Left cardiac atrium (tissue), 4 donors: ENCODE measurements around the gene PRDM16. TPM values are rescaled to one million over a fixed set of nuclear protein-coding genes. Genes with fewer than 3 reads are reported as not detected.

Source experiments
- ATAC-seq, 2 donors: fragments of 200-7000 bp; cut with Tn5 transposase; one replicate each; pipeline ENCODE4 v1.9.1; 2020; ENCODE audit warnings: mild to moderate bottlenecking in 2 of 2, moderate library complexity in 2 of 2
- DNase-seq: peaks from one replicate; pipeline ENCODE4 v3.0.0-alpha.2; 2020
- intact Hi-C, 2 donors: fragments of 100-400 bp; cut with DNase I; formaldehyde crosslinking; loops; one replicate each; pipeline versions ENCODE4 v1.14.1 to v1.15.1; 2022 to 2023
- total RNA-seq, 2 donors: library from RNA; stranded (reverse); fragmentation: NEBNext Ultra II Directional; extraction: Animal tissue kit (Norgen Biotek cat#: 25700); gene quantifications; one replicate each; pipeline ENCODE4 v1.2.1, GENCODE V29; 2021
- donor health status: DM: no; HTN: yes; CAD: no.
- donor health status: DM: no; HTN: yes; CAD: no; lungs with severe emphysema.
- donor health status: DM: yes; HTN: yes; CAD: no.
- donor health status: Dilated cardiomyopathy.

Gene PRDM16
- total RNA-seq, 2 donors from 2014 or later = 0.99 to 1.2 TPM

GRCh38 chr1:3125546-3126368, 56.8 kb downstream of the PRDM16 start:
- intact Hi-C loops = no loop called here
- DNase-seq = no peak
- no peak for ATAC-seq

GRCh38 chr1:3126756-3127678, 58.0 kb downstream of the PRDM16 start:
- DNase-seq (no peak), ATAC-seq (peak; percentile 7 to 69)
- intact Hi-C loops = no loop called here

- DNase-seq (no peak), ATAC-seq (peak in 1 of 2 donors; percentile 63)
- intact Hi-C loops = no loop called here
These were observed 58.7 kb downstream of the PRDM16 start for GRCh38 chr1:3127738-3128137.

GRCh38 chr1:3128431-3129132, 59.6 kb downstream of the PRDM16 start:
- peak; percentile 37 for DNase-seq
- intact Hi-C loops = no loop called here
- ATAC-seq = no peak

GRCh38 chr1:3129133-3129490, 60.1 kb downstream of the PRDM16 start:
- ATAC-seq = no peak
- DNase-seq = no peak
- intact Hi-C loops = no loop called here

- intact Hi-C loops = no loop called here
- ATAC-seq (no peak), DNase-seq (no peak)
These were observed 61.3 kb downstream of the PRDM16 start for GRCh38 chr1:3130268-3130667.

- intact Hi-C loops = no loop called here
- DNase-seq = no peak
- ATAC-seq = no peak
These were observed 63.7 kb downstream of the PRDM16 start for GRCh38 chr1:3132660-3133059.

- ATAC-seq = peak in 1 of 2 donors; percentile 27
- intact Hi-C loops = no loop called here
- no peak for DNase-seq
These were observed 64.7 kb downstream of the PRDM16 start for GRCh38 chr1:3133686-3134085.

GRCh38 chr1:3134381-3135072, 65.5 kb downstream of the PRDM16 start:
- DNase-seq (no peak), ATAC-seq (no peak)
- intact Hi-C loops = no loop called here

- ATAC-seq (no peak), DNase-seq (no peak)
- intact Hi-C loops = no loop called here
These were observed 66.2 kb downstream of the PRDM16 start for GRCh38 chr1:3135073-3135702.

GRCh38 chr1:3135744-3136455, 66.9 kb downstream of the PRDM16 start:
- intact Hi-C loops = no loop called here
- DNase-seq = no peak
- ATAC-seq = no peak

- DNase-seq (no peak), ATAC-seq (no peak)
- intact Hi-C loops = no loop called here
These were observed 67.5 kb downstream of the PRDM16 start for GRCh38 chr1:3136532-3136931.

GRCh38 chr1:3137111-3138100, 68.4 kb downstream of the PRDM16 start:
- ATAC-seq = no peak
- DNase-seq = no peak
- intact Hi-C loops = no loop called here

GRCh38 chr1:3138623-3139151, 69.7 kb downstream of the PRDM16 start:
- intact Hi-C loops = no loop called here
- ATAC-seq (no peak), DNase-seq (no peak)

- ATAC-seq (no peak), DNase-seq (no peak)
- intact Hi-C loops = no loop called here
These were observed 70.4 kb downstream of the PRDM16 start for GRCh38 chr1:3139451-3139852.

GRCh38 chr1:3139871-3140361, 70.9 kb downstream of the PRDM16 start:
- ATAC-seq (no peak), DNase-seq (no peak)
- intact Hi-C loops = no loop called here

- intact Hi-C loops = no loop called here
- DNase-seq = no peak
- no peak for ATAC-seq
These were observed 71.4 kb downstream of the PRDM16 start for GRCh38 chr1:3140437-3140836.
